ENCODE data around the gene TMEM69.

GRCh38 chr1:45721207-45721606 lies 33.2 kb downstream of the TMEM69 start:
- TF ChIP-seq CTCF (IDR thresholded peaks at IDR 0.05) (no peak), POLR2A (IDR thresholded peaks at IDR 0.05) (no peak)

Data from right lobe of liver (tissue), 4 donors.